Neural cell (in vitro differentiated cells): ENCODE results near the gene SDK1.

Source experiments
- EP300 ChIP-seq: fragments of 450-650 bp; conservative IDR thresholded peaks from 2 replicates; pipeline ENCODE4 v1.6.1; 2014; ENCODE audit warnings: antibody characterized with exemption, mild to moderate bottlenecking, moderate library complexity; ENCODE audit not compliant: poor library complexity, severe bottlenecking
- EZH2 ChIP-seq: fragments of 200-600, 300-800 bp; shearing (Covaris generic), sonication (generic); IDR thresholded peaks from 2 replicates; pipeline ENCODE4 v1.6.1; 2014; ENCODE audit warnings: antibody characterized with exemption, low read length, borderline replicate concordance, mild to moderate bottlenecking; ENCODE audit not compliant: insufficient read depth, poor library complexity, severe bottlenecking
- POLR2AphosphoS5 ChIP-seq: IDR thresholded peaks from 2 replicates; pipeline ENCODE4 v1.6.1; 2012
- RAD21 ChIP-seq: fragments of 450-650 bp; conservative IDR thresholded peaks from 2 replicates; pipeline ENCODE4 v1.6.1; 2014; ENCODE audit warnings: antibody characterized with exemption, mild to moderate bottlenecking, moderate library complexity
- SMC3 ChIP-seq: fragments of 450-650 bp; conservative IDR thresholded peaks from 2 replicates; pipeline ENCODE4 v1.6.1; 2014; ENCODE audit warnings: antibody characterized with exemption, mild to moderate bottlenecking, moderate library complexity; ENCODE audit not compliant: poor library complexity
- TAF1 ChIP-seq: IDR thresholded peaks from 2 replicates; pipeline ENCODE4 v1.6.1; 2012; ENCODE audit warnings: low read depth
- TF ChIP-seq, protein P1 (sequence below): fragments of 450-650 bp; IDR thresholded peaks from 2 replicates; pipeline ENCODE4 v1.5.1; 2014; ENCODE audit warnings: antibody characterized with exemption, mild to moderate bottlenecking, moderate library complexity; ENCODE audit not compliant: poor library complexity, severe bottlenecking
- TF ChIP-seq, protein P2 (sequence below): IDR thresholded peaks from 2 replicates; pipeline ENCODE4 v1.6.1; 2012; ENCODE audit warnings: borderline replicate concordance

DNA sequence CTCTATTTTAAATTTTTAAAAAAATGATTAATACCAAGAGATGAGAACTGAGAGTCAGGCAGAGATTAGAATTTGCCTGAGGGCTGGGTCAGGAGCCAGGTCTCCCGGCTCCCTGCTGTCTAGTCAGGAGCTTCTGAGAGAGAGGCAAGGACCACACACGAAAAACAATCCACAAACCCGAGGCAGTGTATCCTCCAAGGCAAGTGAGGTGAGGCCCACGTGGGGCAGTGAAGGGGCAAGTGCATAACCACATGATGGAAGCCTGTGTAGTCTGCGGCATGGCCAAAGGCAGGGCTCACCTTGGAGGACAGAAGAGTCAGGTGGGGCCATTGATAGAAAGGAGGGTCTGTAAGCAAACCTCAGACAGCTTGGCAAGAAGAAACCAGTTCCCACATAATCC, 839.9 kb downstream of the SDK1 start:
- TF ChIP-seq, protein P1, sequence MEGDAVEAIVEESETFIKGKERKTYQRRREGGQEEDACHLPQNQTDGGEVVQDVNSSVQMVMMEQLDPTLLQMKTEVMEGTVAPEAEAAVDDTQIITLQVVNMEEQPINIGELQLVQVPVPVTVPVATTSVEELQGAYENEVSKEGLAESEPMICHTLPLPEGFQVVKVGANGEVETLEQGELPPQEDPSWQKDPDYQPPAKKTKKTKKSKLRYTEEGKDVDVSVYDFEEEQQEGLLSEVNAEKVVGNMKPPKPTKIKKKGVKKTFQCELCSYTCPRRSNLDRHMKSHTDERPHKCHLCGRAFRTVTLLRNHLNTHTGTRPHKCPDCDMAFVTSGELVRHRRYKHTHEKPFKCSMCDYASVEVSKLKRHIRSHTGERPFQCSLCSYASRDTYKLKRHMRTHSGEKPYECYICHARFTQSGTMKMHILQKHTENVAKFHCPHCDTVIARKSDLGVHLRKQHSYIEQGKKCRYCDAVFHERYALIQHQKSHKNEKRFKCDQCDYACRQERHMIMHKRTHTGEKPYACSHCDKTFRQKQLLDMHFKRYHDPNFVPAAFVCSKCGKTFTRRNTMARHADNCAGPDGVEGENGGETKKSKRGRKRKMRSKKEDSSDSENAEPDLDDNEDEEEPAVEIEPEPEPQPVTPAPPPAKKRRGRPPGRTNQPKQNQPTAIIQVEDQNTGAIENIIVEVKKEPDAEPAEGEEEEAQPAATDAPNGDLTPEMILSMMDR = no peak
- TF ChIP-seq EP300 = no peak
- TF ChIP-seq POLR2AphosphoS5 = no peak
- no peak for TF ChIP-seq RAD21
- no peak for TF ChIP-seq TAF1
- TF ChIP-seq, protein P2, sequence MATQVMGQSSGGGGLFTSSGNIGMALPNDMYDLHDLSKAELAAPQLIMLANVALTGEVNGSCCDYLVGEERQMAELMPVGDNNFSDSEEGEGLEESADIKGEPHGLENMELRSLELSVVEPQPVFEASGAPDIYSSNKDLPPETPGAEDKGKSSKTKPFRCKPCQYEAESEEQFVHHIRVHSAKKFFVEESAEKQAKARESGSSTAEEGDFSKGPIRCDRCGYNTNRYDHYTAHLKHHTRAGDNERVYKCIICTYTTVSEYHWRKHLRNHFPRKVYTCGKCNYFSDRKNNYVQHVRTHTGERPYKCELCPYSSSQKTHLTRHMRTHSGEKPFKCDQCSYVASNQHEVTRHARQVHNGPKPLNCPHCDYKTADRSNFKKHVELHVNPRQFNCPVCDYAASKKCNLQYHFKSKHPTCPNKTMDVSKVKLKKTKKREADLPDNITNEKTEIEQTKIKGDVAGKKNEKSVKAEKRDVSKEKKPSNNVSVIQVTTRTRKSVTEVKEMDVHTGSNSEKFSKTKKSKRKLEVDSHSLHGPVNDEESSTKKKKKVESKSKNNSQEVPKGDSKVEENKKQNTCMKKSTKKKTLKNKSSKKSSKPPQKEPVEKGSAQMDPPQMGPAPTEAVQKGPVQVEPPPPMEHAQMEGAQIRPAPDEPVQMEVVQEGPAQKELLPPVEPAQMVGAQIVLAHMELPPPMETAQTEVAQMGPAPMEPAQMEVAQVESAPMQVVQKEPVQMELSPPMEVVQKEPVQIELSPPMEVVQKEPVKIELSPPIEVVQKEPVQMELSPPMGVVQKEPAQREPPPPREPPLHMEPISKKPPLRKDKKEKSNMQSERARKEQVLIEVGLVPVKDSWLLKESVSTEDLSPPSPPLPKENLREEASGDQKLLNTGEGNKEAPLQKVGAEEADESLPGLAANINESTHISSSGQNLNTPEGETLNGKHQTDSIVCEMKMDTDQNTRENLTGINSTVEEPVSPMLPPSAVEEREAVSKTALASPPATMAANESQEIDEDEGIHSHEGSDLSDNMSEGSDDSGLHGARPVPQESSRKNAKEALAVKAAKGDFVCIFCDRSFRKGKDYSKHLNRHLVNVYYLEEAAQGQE = no peak
- TF ChIP-seq EZH2 = no peak
- no peak for TF ChIP-seq SMC3
